ENCODE data around the gene FILIP1L.

The FILIP1L gene

GRCh38 chr3:100125161-100125938, 11.0 kb upstream of the FILIP1L start:
- no peak for DNase-seq (ENCODE audit: low read depth in 2 of 2)

- no peak for DNase-seq (ENCODE audit: low read depth in 2 of 2)
Observed at GRCh38 chr3:100124201-100124761, 10.0 kb upstream of the FILIP1L start.

GRCh38 chr3:100123112-100123511, 8.8 kb upstream of the FILIP1L start:
- no peak for DNase-seq (ENCODE audit: low read depth in 2 of 2)

- DNase-seq (ENCODE audit: low read depth in 2 of 2): no peak
Observed at GRCh38 chr3:100122321-100122720, 8.0 kb upstream of the FILIP1L start.

- no peak for DNase-seq (ENCODE audit: low read depth in 2 of 2)
Observed at GRCh38 chr3:100120693-100121092, 6.4 kb upstream of the FILIP1L start.

- no peak for DNase-seq (ENCODE audit: low read depth in 2 of 2)
Observed at GRCh38 chr3:100120012-100120411, 5.7 kb upstream of the FILIP1L start.

GRCh38 chr3:100117093-100117492, 2.8 kb upstream of the FILIP1L start:
- DNase-seq (ENCODE audit: low read depth in 2 of 2): no peak

DNA sequence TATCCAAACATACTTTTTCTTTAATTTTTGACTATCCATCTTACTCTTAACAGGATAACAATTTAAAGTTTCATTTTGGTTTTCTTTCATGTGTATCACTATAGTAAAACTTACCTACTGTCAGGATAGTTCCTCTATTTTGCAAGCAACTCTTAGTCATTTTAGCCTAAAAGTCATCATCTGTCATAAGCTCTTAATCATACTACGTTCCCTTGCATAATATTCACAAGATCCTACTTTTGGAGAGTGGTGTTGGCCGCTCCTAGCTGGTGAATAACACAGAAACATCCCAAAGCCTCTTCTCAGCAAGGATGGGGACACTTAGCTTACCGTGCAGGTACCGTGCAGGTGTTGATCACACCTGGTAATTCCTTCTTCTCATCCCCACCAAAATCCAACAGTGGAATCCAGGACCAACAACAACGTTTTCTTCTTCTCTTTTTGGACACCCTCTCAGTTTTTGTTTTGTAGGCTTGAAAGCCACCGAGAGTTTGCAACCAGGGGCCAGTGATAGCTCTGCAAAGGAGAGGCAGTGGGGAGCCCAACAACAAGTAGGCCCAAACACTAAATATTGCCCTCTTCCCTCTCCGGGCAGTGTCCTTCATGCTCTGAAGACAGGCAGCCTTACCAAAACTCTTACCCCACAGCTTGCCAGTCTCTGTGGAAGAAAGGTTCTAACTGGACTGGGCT, 433 bp downstream of the FILIP1L start:
- DNase-seq (ENCODE audit: low read depth in 2 of 2): no peak

GRCh38 chr3:100111728-100112127, 2.6 kb downstream of the FILIP1L start:
- DNase-seq (ENCODE audit: low read depth in 2 of 2): no peak

DNA sequence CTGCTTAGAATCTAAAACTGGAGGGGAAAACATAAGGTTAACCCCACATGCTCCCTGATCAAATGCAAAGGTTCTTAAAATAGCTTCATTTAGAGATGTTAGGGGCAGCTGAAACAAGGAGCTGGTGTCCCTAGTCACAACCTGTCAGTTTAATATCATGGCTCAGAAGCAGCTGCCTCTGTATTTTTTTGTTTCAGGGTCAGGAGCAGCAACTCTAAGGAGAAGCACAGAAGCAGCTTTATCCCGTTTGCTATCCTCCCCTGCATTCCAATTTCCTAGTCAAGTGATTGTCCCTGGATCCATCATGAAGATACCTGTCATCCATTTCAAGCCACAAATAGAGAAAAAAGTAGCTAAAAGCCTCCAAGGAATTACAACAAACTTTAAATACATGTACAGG, 4.1 kb downstream of the FILIP1L start:
- no peak for DNase-seq (ENCODE audit: low read depth in 2 of 2)

DNA sequence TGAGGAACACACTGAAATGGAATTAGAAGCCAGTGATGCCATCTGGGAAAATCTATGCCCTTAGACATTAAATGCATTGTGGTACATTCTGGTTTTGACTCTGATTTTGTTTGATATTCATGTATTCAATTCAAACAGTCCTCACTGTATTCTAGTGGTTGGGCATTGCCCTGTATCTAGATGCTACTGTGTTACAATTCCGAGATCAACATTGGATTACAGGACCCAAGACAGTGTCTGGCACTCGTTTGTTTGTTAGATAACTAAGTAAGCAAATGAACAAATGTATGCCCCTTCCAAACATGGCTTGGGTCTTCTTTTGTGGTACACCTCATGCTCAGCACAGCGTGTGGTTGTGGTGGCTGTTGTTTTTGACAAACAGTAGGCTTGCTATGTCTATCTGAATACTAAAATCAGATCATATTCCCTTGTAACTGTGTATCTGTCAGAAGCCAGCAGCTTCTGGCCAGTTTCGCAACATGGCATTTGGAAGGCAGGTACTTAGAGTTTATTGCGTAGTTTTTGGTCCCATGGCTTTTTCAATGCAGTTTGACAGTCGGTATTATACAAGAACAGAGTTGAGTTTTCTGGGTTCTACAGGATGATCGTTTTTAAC, 5.7 kb downstream of the FILIP1L start:
- no peak for DNase-seq (ENCODE audit: low read depth in 2 of 2)

DNA sequence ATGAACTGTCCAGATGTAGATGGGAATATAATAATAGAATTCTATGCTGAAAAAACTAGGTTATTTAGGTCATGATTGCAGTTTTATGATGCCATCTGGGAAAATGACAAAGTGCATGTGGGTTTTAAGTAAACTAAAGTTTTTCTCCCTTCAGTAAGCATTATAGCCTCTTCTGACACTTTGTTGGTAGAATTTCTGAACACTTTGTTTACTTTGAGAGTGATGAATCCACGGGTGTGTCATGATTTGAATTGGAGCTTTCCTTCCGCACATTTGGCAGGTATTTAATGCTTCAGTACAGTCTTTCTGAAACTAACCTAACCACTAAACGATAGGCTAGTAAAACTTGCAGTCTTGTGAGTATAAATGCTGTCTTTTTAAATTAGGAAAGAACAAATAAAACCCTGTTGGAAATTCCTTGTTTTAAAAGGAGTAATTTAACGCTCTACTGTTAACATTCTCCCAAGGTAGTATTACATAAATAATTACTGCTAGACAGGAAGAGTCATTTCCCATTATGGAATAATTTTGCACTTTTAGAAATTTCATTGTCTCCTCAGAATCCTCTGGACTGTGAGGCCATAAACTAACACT, 7.0 kb downstream of the FILIP1L start:
- no peak for DNase-seq (ENCODE audit: low read depth in 2 of 2)

- no peak for DNase-seq (ENCODE audit: low read depth in 2 of 2)
Observed at GRCh38 chr3:100106531-100107141, 7.7 kb downstream of the FILIP1L start.

DNA sequence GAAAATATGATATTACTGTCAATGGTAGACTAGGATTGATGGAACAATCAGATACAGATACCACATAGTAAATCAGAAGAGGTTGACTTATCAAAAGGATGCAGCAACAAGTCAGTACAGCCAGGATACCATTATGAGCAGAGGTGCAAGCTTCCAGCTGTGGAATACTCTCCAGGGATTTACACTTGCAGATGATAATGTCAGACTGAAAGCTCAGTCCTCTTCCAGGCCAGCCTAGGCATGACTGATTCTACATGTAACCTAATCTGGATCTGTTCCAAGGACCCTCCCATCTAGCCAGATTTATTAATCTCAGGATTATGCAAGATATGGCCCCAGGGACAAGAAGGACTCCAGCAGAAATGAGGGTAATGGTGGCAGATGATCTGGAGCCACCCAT, 8.2 kb downstream of the FILIP1L start:
- no peak for DNase-seq (ENCODE audit: low read depth in 2 of 2)

DNA sequence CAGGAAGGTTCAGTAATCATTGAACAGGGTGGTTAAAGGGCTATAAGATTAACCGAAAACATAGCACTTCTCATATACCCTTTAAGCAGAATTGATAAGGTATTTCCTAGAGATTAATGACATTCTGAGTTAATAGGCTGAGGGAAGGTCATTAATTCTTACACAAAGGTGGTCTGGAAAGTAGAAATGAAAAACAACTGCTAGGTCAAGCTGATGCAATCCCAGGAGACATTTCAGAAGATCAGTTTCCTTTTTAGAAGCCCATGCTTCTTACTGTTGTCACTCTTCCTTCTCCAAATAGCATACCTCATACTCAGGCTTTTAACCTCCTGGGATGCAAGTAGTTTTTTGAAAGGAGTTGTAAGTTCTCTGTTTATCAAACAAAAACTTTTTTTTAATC, 8.8 kb downstream of the FILIP1L start:
- DNase-seq (ENCODE audit: low read depth in 2 of 2): no peak

GRCh38 chr3:100104817-100105413, 9.4 kb downstream of the FILIP1L start:
- no peak for DNase-seq (ENCODE audit: low read depth in 2 of 2)

DNA sequence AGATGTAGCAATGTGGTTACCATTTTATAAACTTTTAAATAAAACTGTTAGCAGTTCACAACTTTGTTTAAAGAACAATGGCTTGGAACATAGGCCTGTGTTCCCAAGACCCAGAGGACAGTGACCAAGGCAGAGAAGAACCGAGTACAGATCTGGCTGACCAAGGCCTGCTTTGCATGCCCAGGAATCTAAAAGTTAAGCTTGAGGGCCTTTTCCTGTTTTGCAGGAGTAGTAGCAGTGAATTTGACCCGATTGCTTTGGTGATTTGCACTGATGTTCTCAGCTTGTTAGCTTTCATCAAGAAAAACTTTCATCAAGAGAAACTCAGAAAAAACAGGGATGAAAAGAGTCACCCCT, 9.9 kb downstream of the FILIP1L start:
- no peak for DNase-seq (ENCODE audit: low read depth in 2 of 2)

DNA sequence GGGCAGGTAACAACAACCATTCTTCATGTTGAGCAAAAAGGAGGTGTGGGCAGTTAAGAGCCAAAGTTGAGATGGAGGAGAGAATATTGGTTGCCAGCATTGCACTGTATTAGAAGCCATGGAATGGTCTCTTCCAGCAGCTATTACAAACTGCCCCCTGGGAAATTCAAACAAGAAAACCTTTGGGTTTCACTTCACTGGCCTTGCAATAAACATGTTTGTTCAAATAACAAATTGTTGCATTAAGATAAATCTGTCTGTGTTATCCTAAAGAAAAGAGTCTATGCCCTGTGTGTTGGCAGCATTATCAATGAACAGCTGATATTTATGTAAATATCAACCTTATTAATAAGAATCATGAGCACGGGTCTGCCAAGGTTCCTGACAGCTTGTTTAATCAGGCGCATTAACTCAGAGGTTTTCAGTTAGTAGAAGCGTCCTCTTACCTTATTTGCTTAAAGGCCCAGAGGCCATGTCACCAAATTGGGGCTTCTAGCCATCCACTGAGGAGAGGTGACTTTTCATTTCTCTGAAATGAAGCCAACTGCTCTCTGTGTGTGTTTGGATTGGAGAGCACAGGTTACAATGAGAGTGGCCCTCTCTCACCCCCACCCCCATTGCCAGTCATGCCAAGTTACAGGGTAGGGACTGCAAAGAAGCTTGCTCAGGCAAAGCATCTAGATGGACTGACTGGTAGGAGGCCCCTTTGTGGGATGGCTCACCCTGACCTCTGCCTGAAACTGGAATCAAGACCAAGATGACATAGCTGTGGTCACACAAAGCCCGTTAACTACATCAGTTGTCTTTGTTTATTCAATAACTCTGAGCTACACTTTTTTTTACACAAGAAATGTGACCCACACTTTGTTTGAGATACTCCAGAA, 10.5 kb downstream of the FILIP1L start:
- DNase-seq (ENCODE audit: low read depth in 2 of 2): no peak

GRCh38 chr3:100102757-100103156, 11.5 kb downstream of the FILIP1L start:
- DNase-seq (ENCODE audit: low read depth in 2 of 2): no peak

GRCh38 chr3:100100425-100100824, 13.9 kb downstream of the FILIP1L start:
- DNase-seq (ENCODE audit: low read depth in 2 of 2): no peak

DNA sequence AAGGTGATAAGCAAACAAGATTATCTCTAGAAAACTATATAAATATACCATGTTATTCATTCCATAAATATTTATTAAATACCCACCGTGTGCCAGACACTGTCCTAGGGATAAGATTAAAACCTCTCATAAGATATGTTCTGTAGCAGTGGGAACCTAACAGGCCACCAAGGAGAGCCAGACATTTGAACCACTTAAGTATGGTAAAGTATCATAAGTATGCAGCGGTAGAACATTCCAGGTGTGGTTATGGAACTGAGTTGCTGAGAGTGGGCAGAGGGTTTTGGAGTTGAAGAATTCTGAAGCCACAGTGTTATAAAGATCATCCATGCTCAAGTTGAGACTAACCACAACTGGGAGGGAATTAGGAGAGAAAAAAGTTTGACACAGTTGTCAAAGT, 14.7 kb downstream of the FILIP1L start:
- DNase-seq (ENCODE audit: low read depth in 2 of 2): no peak

Data from stimulated activated CD8-positive, alpha-beta memory T cell treated with anti-CD3 and anti-CD28 coated beads, Interleukin-15, amount 100 ng/mL, for 4 hours (primary cell).